Karpas-422 (cell line): ENCODE measurements around the gene ULK4. TPM values are rescaled to one million over a fixed set of nuclear protein-coding genes. Genes with fewer than 3 reads are reported as not detected.
"Not testable (repeated sequence)": the region's sequence is repeated elsewhere in the genome, so short reads cannot be mapped to it uniquely, and the experiment has no call there.

Experiments used
- DNase-seq: peaks from one replicate; pipeline ENCODE4 v3.0.0-alpha.2; 2015
- H2AFZ ChIP-seq: fragments of 200-600 bp; sonication (generic); 2 replicates; pipeline ENCODE4 v1.6.1; 2014; ENCODE audit warnings: antibody characterized with exemption, low read length, mixed read lengths
- H3K27ac ChIP-seq: fragments of 200-600 bp; sonication (generic); 2 replicates; pipeline ENCODE4 v1.5.1; 2014; ENCODE audit warnings: mild to moderate bottlenecking, low read length, moderate library complexity
- H3K27me3 ChIP-seq: fragments of 200-600 bp; sonication (generic); 2 replicates; pipeline ENCODE4 v1.6.1; 2014; ENCODE audit warnings: low read length, mixed read lengths
- H3K36me3 ChIP-seq: fragments of 200-600 bp; sonication (generic); 2 replicates; pipeline ENCODE4 v1.6.1; 2014; ENCODE audit warnings: low read length, mixed read lengths; ENCODE audit not compliant: insufficient read depth
- H3K4me1 ChIP-seq: fragments of 200-600 bp; sonication (generic); 2 replicates; pipeline ENCODE4 v1.6.1; 2014; ENCODE audit warnings: mild to moderate bottlenecking, low read length, mixed read lengths
- H3K4me2 ChIP-seq: fragments of 200-600 bp; sonication (generic); 2 replicates; pipeline ENCODE4 v1.6.1; 2014; ENCODE audit warnings: low read length, low read depth, mild to moderate bottlenecking; ENCODE audit not compliant: poor library complexity, severe bottlenecking
- H3K4me3 ChIP-seq: fragments of 200-600 bp; sonication (generic); 2 replicates; pipeline ENCODE4 v1.5.1; 2014; ENCODE audit warnings: mild to moderate bottlenecking, antibody characterized with exemption, low read length, mixed read lengths
- H3K79me2 ChIP-seq: fragments of 200-600 bp; sonication (generic); 2 replicates; pipeline ENCODE4 v1.6.1; 2014; ENCODE audit warnings: mild to moderate bottlenecking, low read length, mixed read lengths
- H3K9ac ChIP-seq: fragments of 200-600 bp; sonication (generic); 2 replicates; pipeline ENCODE4 v1.6.0; 2014; ENCODE audit warnings: low read length
- H3K9me2 ChIP-seq: fragments of 200-600 bp; sonication (generic), shearing (Covaris generic); replicated peaks from 2 replicates; pipeline ENCODE4 v1.6.0; 2014; ENCODE audit warnings: mild to moderate bottlenecking, low read length, moderate library complexity; ENCODE audit not compliant: insufficient read depth
- H3K9me3 ChIP-seq: fragments of 300-700, 200-600 bp; sonication (generic); 2 replicates; pipeline ENCODE4 v1.6.1; 2014; ENCODE audit warnings: low read length, mixed read lengths
- H4K20me1 ChIP-seq: fragments of 200-600 bp; sonication (generic); 2 replicates; pipeline ENCODE4 v1.6.1; 2014; ENCODE audit warnings: mild to moderate bottlenecking, antibody characterized with exemption, low read length, low read depth; ENCODE audit not compliant: insufficient read depth
- total RNA-seq: library from RNA; depleted of rRNA; stranded (reverse); fragments of >200 nt; shearing (Covaris generic); gene quantifications from 2 replicates; pipeline ENCODE4 v1.2.3, GENCODE V29; 2014; ENCODE audit warnings: low replicate concordance

ULK4 gene
- total RNA-seq, 1 experiment from 2014 or later: 8.8 TPM

DNA sequence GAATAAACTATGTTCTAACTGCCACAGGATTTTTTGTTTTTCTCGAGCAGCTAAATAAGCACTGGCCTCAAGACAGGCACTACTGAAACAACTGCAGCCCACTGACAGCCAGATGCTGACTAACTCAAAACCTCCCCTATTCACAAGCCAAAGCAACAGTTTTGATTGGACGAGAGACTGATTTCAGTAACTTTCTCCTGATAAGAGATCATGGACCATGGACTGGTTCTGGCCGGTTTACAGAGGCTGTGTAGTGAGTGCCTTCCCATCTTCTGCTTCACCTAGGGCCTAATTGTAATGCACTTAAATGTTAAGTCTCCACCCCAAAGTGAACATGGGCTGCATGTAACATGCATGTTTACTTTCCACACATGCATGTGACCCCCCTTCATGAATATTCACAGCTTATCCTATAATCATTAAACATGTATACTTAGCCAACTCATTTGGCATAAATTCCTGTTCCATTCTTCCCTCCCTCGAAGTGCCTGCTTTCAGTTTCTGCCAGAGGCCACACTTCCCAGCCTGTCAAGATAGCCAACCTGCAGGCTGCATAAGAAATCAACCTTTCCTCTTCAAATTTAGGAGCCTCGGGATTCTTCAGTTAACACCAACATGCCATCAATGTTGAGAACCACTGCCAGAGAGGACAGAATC is 108.2 kb downstream of the ULK4 start:
- Histone ChIP-seq H2AFZ (no peak overlapping the region), H3K36me3 (no peaks in the 10 kb centered on the region), H3K27me3 (no peaks in the 10 kb centered on the region), H3K79me2 (no peaks in the 10 kb centered on the region), H3K4me1 (peaks cover 7% of the 10 kb centered on the region), H3K9ac (no peak overlapping the region), H3K4me3 (no peak overlapping the region), H3K9me3 (no peaks in the 10 kb centered on the region), H3K9me2 (no peaks in the 10 kb centered on the region), H4K20me1 (0 out of 2 replicates have a peak, but pooled peaks cover 3% of the 10 kb centered on the region), H3K27ac (no peak overlapping the region), H3K4me2 (no peak overlapping the region)
- no peak for DNase-seq

DNA sequence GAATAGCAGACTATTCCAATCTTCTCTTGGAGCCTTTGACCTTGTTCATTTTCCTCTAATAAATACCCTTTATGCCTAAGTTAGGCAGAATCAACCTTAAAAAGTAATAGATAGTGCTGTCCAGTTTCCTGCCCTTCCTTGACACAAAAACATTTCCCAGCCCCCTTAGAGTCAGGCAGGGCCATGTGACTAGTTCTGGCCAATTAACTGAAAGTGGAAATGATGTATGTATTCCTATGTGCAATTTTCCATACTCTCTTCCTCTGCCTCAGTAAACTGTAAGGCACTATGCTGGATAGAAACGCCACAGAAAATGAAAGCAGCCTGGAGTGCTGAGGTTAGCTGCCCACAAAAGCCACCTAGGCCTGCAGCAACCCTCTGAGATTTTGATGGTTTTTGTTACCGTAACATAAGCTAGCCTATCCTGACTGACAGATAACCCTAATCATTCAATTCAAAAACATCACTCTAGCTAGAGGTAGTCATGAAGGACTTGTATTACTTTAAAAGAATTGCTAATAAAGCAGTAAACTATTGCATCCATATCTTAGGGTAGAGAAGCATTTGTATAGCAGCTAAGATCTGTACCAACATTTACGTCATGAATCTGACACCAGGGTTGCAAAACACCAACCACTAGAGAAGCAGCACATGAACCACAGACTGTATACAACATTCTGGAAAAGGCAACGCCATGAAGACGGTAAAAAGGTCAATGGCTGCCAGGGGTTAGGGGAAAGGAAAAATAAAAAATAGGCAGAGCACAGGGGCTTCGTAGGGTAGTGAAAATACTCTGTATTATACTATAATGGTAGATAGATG is 112.9 kb downstream of the ULK4 start:
- peaks cover 7% of the 10 kb centered on the region for H3K4me1 ChIP-seq
- 0 out of 2 replicates have a peak, but pooled peaks cover 3% of the 10 kb centered on the region for H4K20me1 ChIP-seq
- no peaks in the 10 kb centered on the region for H3K79me2 ChIP-seq
- H2AFZ ChIP-seq: no peak overlapping the region
- no peaks in the 10 kb centered on the region for H3K27me3 ChIP-seq
- no peak overlapping the region for H3K4me3 ChIP-seq
- H3K9me2 ChIP-seq: no peaks in the 10 kb centered on the region
- H3K9me3 ChIP-seq: no peaks in the 10 kb centered on the region
- DNase-seq: no peak
- no peak overlapping the region for H3K9ac ChIP-seq
- no peak overlapping the region for H3K27ac ChIP-seq
- H3K4me2 ChIP-seq: no peak overlapping the region
- H3K36me3 ChIP-seq: no peaks in the 10 kb centered on the region

DNA sequence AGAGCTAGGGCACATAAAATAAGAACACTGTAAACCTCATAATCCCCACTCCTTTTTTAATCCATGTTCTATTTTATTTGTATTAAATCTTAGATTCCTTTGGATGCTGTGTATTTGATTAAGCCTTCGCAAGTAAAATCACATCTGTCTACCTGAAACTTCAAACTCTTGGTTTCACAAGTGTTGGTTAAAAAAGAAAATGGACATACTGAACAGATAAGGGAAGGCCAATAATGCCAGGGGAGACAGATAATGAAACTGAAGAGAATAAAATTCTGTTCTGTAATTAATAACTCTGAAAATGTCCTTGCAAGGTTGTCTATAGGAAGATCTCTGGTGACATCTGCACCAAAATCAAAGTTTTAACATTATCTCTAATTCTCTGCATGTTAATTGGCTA is 114.2 kb downstream of the ULK4 start:
- H3K27ac ChIP-seq: no peak overlapping the region
- no peak overlapping the region for H3K4me2 ChIP-seq
- H3K9me2 ChIP-seq: no peaks in the 10 kb centered on the region

DNA sequence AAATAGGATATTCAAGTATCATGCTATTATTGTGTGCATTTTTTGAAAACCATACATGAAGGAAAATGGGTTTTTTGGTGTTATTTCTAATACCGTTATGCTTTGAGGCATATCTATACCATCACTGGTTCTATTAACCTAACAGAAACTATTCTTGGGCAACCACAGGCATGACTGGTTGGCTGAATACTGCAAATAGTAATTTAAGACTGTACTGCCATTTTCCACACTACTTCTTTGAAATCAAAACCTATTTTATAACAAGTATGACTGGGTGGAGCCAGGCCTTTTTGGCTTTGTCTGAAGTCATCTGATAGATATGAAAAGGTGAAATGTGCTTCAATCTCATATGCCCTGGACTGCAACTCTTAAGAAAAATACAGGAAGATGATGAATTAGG is 115.1 kb downstream of the ULK4 start:
- no peak overlapping the region for H3K4me2 ChIP-seq
- H2AFZ ChIP-seq: no peak overlapping the region
- no peaks in the 10 kb centered on the region for H4K20me1 ChIP-seq
- no peaks in the 10 kb centered on the region for H3K27me3 ChIP-seq
- no peak overlapping the region for H3K27ac ChIP-seq
- H3K9me2 ChIP-seq: no peaks in the 10 kb centered on the region
- DNase-seq: no peak
- H3K79me2 ChIP-seq: no peaks in the 10 kb centered on the region
- no peaks in the 10 kb centered on the region for H3K9me3 ChIP-seq
- no peaks in the 10 kb centered on the region for H3K4me1 ChIP-seq
- H3K36me3 ChIP-seq: no peaks in the 10 kb centered on the region
- H3K4me3 ChIP-seq: no peak overlapping the region
- no peak overlapping the region for H3K9ac ChIP-seq

More for the DNA sequence above, 114.2 kb downstream of the ULK4 start:
- no peak for DNase-seq
- Histone ChIP-seq H4K20me1 (no peaks in the 10 kb centered on the region), H2AFZ (no peak overlapping the region), H3K79me2 (no peaks in the 10 kb centered on the region), H3K4me1 (peaks cover 1% of the 10 kb centered on the region), H3K9me3 (no peaks in the 10 kb centered on the region), H3K4me3 (no peak overlapping the region), H3K27me3 (no peaks in the 10 kb centered on the region), H3K36me3 (no peaks in the 10 kb centered on the region), H3K9ac (no peak overlapping the region)

DNA sequence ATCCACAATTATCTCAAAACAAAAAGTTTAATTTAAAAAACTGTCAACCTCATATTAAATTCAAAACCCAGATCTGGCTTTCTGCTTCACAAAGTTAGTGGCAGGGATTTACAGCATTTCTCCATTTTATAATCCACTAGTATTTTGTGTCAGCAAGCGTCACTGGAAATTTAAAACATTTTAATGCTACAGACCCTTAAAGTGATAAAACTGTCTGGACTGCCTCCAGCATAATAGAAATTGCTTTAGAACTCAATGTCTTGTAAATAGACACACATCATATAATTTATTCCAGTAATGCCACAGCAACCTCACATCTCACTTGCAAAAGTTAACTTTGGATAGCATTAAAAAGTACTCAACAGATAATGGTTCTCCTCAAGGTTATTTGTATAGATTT is 116.1 kb downstream of the ULK4 start:
- H3K9me3 ChIP-seq: no peaks in the 10 kb centered on the region
- H3K27ac ChIP-seq: no peak overlapping the region
- H3K79me2 ChIP-seq: no peaks in the 10 kb centered on the region
- no peaks in the 10 kb centered on the region for H4K20me1 ChIP-seq
- DNase-seq: no peak
- H3K27me3 ChIP-seq: no peaks in the 10 kb centered on the region
- H3K4me2 ChIP-seq: no peak overlapping the region
- no peak overlapping the region for H3K4me3 ChIP-seq
- H3K9ac ChIP-seq: no peak overlapping the region
- no peaks in the 10 kb centered on the region for H3K4me1 ChIP-seq
- no peaks in the 10 kb centered on the region for H3K9me2 ChIP-seq
- no peak overlapping the region for H2AFZ ChIP-seq
- no peaks in the 10 kb centered on the region for H3K36me3 ChIP-seq

- not testable (repeated sequence) for H3K36me3 ChIP-seq, H4K20me1 ChIP-seq, H3K9me3 ChIP-seq, H3K79me2 ChIP-seq, H3K9me2 ChIP-seq, H3K9ac ChIP-seq, H2AFZ ChIP-seq, H3K4me2 ChIP-seq, H3K27me3 ChIP-seq, H3K27ac ChIP-seq, H3K4me3 ChIP-seq, H3K4me1 ChIP-seq, DNase-seq
Measured at GRCh38 chr3:41844256-41844655, 117.6 kb downstream of the ULK4 start.

DNA sequence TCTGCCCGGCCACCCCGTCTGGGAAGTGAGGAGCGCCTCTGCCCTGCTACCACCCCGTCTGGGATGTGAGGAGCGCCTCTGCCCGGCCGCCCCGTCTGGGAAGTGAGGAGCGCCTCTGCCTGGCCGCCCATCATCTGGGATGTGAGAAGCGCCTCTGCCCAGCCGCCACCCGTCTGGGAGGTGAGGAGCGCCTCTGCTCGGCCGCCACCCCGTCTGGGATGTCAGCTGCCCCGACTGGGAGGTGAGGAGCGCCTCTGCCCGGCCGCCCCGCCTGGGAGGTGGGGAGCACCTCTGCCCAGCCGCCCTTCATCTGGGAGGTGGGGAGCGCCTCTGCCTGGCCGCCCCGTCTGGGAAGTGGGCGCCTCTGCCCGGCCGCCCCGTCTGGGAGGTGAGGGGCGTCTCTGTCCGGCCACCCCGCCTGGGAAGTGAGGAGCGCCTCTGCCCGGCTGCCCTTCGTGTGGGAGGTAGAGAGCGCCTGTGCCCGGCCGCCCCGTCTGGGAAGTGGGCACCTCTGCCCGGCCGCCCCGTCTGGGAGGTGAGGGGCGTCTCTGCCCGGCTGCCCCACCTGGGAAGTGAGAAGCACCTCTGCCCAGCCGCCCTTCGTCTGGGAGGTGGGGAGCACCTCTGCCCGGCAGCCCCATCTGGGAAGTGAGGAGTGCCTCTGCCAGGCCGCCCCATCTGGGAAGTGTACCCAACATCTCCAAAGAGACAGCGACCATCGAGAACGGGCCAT is 120.8 kb downstream of the ULK4 start:
- H3K36me3 ChIP-seq, H3K4me2 ChIP-seq, H2AFZ ChIP-seq, H4K20me1 ChIP-seq, H3K9ac ChIP-seq, H3K27me3 ChIP-seq, H3K9me2 ChIP-seq, H3K4me3 ChIP-seq, DNase-seq, H3K9me3 ChIP-seq, H3K4me1 ChIP-seq, H3K79me2 ChIP-seq, H3K27ac ChIP-seq: not testable (repeated sequence)
